Muscle layer of colon (tissue), 2 donors: ENCODE measurements around the gene SLC2A13.

Experiments
- H3K27ac ChIP-seq: one replicate; pipeline ENCODE4 v1.7.0; 2013; ENCODE audit warnings: low read depth, mild to moderate bottlenecking, low read length, moderate library complexity
- H3K27me3 ChIP-seq, 2 donors: one replicate each; pipeline ENCODE4 v1.7.0; 2013; ENCODE audit warnings: low read length in 2 of 2, mild to moderate bottlenecking in 2 of 2; ENCODE audit not compliant: insufficient read depth in 2 of 2, control insufficient read depth in 1 of 2
- H3K36me3 ChIP-seq: one replicate; pipeline ENCODE4 v1.7.0; 2013; ENCODE audit warnings: mild to moderate bottlenecking, low read length; ENCODE audit not compliant: insufficient read depth
- H3K4me1 ChIP-seq: one replicate; pipeline ENCODE4 v1.7.0; 2013; ENCODE audit warnings: mild to moderate bottlenecking, low read length; ENCODE audit not compliant: insufficient read depth
- H3K4me3 ChIP-seq, 2 donors: one replicate each; pipeline ENCODE4 v1.7.0; 2013; ENCODE audit warnings: low read length in 2 of 2, low read depth in 1 of 2, mild to moderate bottlenecking in 1 of 2, moderate library complexity in 1 of 2
- H3K9ac ChIP-seq: one replicate; pipeline ENCODE4 v1.7.0; 2013; ENCODE audit warnings: low read length
- H3K9me3 ChIP-seq: one replicate; pipeline ENCODE4 v1.7.0; 2013; ENCODE audit warnings: mild to moderate bottlenecking, low read length
- donor health status: abdominal sarcoma.
- donor health status: Adenocarcinoma of cecum.

SLC2A13 gene

GRCh38 chr12:40137252-40137651, 31.4 kb upstream of the SLC2A13 start:
- no peaks in the 10 kb centered on the region for H3K4me1 ChIP-seq
- H3K4me3 ChIP-seq: no peak overlapping the region
- H3K27me3 ChIP-seq: no peaks in the 10 kb centered on the region

GRCh38 chr12:40127408-40127807, 21.5 kb upstream of the SLC2A13 start:
- H3K4me3 ChIP-seq: no peak overlapping the region
- no peaks in the 10 kb centered on the region for H3K27me3 ChIP-seq
- H3K9ac ChIP-seq: no peak overlapping the region
- H3K36me3 ChIP-seq: no peaks in the 10 kb centered on the region
- no peaks in the 10 kb centered on the region for H3K4me1 ChIP-seq
- no peaks in the 10 kb centered on the region for H3K9me3 ChIP-seq
- H3K27ac ChIP-seq: no peak overlapping the region

More at GRCh38 chr12:40137252-40137651, 31.4 kb upstream of the SLC2A13 start:
- Histone ChIP-seq H3K9ac (no peak overlapping the region), H3K9me3 (no peaks in the 10 kb centered on the region), H3K36me3 (no peaks in the 10 kb centered on the region), H3K27ac (no peak overlapping the region)

- Histone ChIP-seq H3K4me3 (no peak overlapping the region), H3K27me3 (no peaks in the 10 kb centered on the region), H3K9me3 (no peaks in the 10 kb centered on the region), H3K27ac (no peak overlapping the region), H3K36me3 (no peaks in the 10 kb centered on the region), H3K9ac (no peak overlapping the region), H3K4me1 (no peaks in the 10 kb centered on the region)
These were observed 17.6 kb upstream of the SLC2A13 start for GRCh38 chr12:40123496-40123895.

- H3K4me1 ChIP-seq: no peaks in the 10 kb centered on the region
- H3K9ac ChIP-seq: no peak overlapping the region
- no peak overlapping the region for H3K27ac ChIP-seq
- no peaks in the 10 kb centered on the region for H3K36me3 ChIP-seq
- H3K27me3 ChIP-seq: no peaks in the 10 kb centered on the region
- H3K4me3 ChIP-seq: no peak overlapping the region
- no peaks in the 10 kb centered on the region for H3K9me3 ChIP-seq
These were observed 17.0 kb upstream of the SLC2A13 start for GRCh38 chr12:40122842-40123241.

GRCh38 chr12:40117818-40118217, 11.9 kb upstream of the SLC2A13 start:
- no peak overlapping the region for H3K27ac ChIP-seq
- no peaks in the 10 kb centered on the region for H3K27me3 ChIP-seq
- H3K9ac ChIP-seq: no peak overlapping the region
- H3K4me3 ChIP-seq: no peak overlapping the region
- no peaks in the 10 kb centered on the region for H3K4me1 ChIP-seq
- H3K9me3 ChIP-seq: no peaks in the 10 kb centered on the region
- no peaks in the 10 kb centered on the region for H3K36me3 ChIP-seq

GRCh38 chr12:40110586-40110985, 4.7 kb upstream of the SLC2A13 start:
- Histone ChIP-seq H3K36me3 (no peaks in the 10 kb centered on the region), H3K9ac (no peak overlapping the region), H3K27me3 (no peaks in the 10 kb centered on the region), H3K4me1 (peaks cover 6% of the 10 kb centered on the region), H3K4me3 (no peak overlapping the region), H3K9me3 (no peaks in the 10 kb centered on the region), H3K27ac (no peak overlapping the region)

GRCh38 chr12:40107803-40108620, 2.1 kb upstream of the SLC2A13 start:
- Histone ChIP-seq H3K4me3 (peak overlapping the region in 1 of 2 donors; percentile 73), H3K4me1 (peaks cover 22% of the 10 kb centered on the region), H3K9me3 (no peaks in the 10 kb centered on the region), H3K36me3 (no peaks in the 10 kb centered on the region), H3K27me3 (no peaks in the 10 kb centered on the region), H3K9ac (no peak overlapping the region), H3K27ac (no peak overlapping the region)

GRCh38 chr12:40107098-40107802, 1.4 kb upstream of the SLC2A13 start:
- peak overlapping the region; percentile 28 to 73 for H3K4me3 ChIP-seq
- no peak overlapping the region for H3K27ac ChIP-seq
- no peak overlapping the region for H3K9ac ChIP-seq
- no peaks in the 10 kb centered on the region for H3K27me3 ChIP-seq
- peaks cover 26% of the 10 kb centered on the region for H3K4me1 ChIP-seq
- no peaks in the 10 kb centered on the region for H3K9me3 ChIP-seq
- no peaks in the 10 kb centered on the region for H3K36me3 ChIP-seq

GRCh38 chr12:40106655-40107054, 774 bp upstream of the SLC2A13 start:
- Histone ChIP-seq H3K36me3 (no peaks in the 10 kb centered on the region), H3K27ac (peak overlapping the region; percentile 86), H3K9ac (no peak overlapping the region), H3K27me3 (no peaks in the 10 kb centered on the region), H3K4me1 (peaks cover 26% of the 10 kb centered on the region), H3K9me3 (no peaks in the 10 kb centered on the region), H3K4me3 (peak overlapping the region in 1 of 2 donors; percentile 73)

GRCh38 chr12:40106202-40106533, 287 bp upstream of the SLC2A13 start:
- Histone ChIP-seq H3K9ac (no peak overlapping the region), H3K4me3 (peak overlapping the region; percentile 73 to 92)

GRCh38 chr12:40105265-40105514, 691 bp downstream of the SLC2A13 start:
- no peak overlapping the region for H3K9ac ChIP-seq
- no peaks in the 10 kb centered on the region for H3K36me3 ChIP-seq
- H3K27ac ChIP-seq: peak overlapping the region; percentile 86
- peak overlapping the region; percentile 73 to 92 for H3K4me3 ChIP-seq
- H3K9me3 ChIP-seq: no peaks in the 10 kb centered on the region
- H3K27me3 ChIP-seq: no peaks in the 10 kb centered on the region
- peaks cover 26% of the 10 kb centered on the region for H3K4me1 ChIP-seq

More at GRCh38 chr12:40106202-40106533, 287 bp upstream of the SLC2A13 start:
- Histone ChIP-seq H3K27ac (peak overlapping the region; percentile 86), H3K9me3 (no peaks in the 10 kb centered on the region), H3K36me3 (no peaks in the 10 kb centered on the region), H3K27me3 (no peaks in the 10 kb centered on the region), H3K4me1 (peaks cover 26% of the 10 kb centered on the region)
